Measurements from ENCODE around the gene TMEM128. TPM values are rescaled to one million over a fixed set of nuclear protein-coding genes. Genes with fewer than 3 reads are reported as not detected.

TMEM128 gene
- total and polyA plus RNA-seq, 2 of the 13 experiments (the other 11 are each of a cell fraction or from before 2014, with no cell fraction given), result 19.4 to 27.9 TPM

DNA sequence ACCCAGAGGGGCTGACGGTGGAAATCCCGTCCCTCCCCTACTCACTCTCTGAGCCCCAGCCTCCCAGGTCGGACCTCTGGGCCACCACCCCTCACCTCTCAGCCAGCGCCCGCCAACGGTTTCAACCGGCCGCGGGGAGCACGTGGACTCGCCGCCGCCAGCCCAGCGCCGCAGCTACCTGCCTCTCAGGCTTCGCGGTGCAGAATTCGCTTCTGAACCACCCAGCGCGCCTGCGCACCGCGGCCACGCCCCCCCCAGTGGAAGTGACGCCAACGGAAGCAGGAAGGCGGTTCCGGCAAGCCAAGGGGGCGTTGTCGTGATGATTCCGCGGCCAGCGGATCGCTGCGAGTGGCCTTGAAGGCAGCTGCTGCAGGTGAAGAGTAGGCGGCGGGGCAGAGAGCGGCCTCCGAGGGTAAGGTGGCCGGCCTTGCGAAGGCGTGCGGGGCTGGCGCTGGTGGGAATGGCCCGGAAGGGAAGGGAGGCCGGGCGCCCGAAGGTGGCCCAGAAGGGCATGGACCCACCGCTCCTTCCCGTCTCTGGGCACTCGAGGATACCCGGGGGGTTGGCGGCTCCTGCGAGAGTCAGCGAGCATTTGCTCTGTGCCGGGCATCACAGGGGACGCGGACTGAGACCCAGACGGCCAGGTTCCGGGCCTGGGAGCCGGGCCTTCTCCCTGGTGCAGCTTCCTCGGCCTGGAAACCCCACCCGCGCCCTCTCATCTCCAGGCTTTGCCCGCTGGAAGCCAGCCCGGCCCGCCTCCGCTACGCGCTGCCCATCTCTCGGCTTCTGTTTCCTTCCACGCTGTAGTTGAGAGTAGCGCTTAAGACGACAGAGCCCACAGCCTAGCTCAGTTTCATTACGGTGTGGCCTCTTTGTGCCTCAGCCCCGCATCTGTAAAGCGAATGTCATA is 42.2 kb upstream of the TMEM128 start, which contains the start of the genes LYAR and ZBTB49 (continued):
- TF ChIP-seq, protein P1, sequence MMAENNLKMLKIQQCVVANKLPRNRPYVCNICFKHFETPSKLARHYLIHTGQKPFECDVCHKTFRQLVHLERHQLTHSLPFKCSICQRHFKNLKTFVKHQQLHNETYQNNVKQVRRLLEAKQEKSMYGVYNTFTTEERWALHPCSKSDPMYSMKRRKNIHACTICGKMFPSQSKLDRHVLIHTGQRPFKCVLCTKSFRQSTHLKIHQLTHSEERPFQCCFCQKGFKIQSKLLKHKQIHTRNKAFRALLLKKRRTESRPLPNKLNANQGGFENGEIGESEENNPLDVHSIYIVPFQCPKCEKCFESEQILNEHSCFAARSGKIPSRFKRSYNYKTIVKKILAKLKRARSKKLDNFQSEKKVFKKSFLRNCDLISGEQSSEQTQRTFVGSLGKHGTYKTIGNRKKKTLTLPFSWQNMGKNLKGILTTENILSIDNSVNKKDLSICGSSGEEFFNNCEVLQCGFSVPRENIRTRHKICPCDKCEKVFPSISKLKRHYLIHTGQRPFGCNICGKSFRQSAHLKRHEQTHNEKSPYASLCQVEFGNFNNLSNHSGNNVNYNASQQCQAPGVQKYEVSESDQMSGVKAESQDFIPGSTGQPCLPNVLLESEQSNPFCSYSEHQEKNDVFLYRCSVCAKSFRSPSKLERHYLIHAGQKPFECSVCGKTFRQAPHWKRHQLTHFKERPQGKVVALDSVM (CRISPR knock-in tag; IDR thresholded peaks at IDR 0.05), result no peak
- TF ChIP-seq ESRRA (CRISPR knock-in tag; IDR thresholded peaks at IDR 0.05; ENCODE audit: low read depth), result no peak
- TF ChIP-seq MED8 (CRISPR knock-in tag; IDR thresholded peaks at IDR 0.05; ENCODE audit: insufficient replicate concordance), result peak; percentile 52
- TF ChIP-seq PAF1 (CRISPR knock-in tag; IDR thresholded peaks at IDR 0.05), result no peak
- TF ChIP-seq ZNF18 (CRISPR knock-in tag; IDR thresholded peaks at IDR 0.05; ENCODE audit: insufficient replicate concordance), result no peak
- TF ChIP-seq ZNF251 (CRISPR knock-in tag; IDR thresholded peaks at IDR 0.05), result no peak
- TF ChIP-seq ZNF773 (CRISPR knock-in tag; IDR thresholded peaks at IDR 0.05; ENCODE audit: borderline replicate concordance), result 0 out of 2 replicates have a peak, but pooled peaks have one; percentile 17
- peak; percentile 80 for TF ChIP-seq SALL1 (CRISPR knock-in tag; IDR thresholded peaks at IDR 0.05)
- TF ChIP-seq ZIK1 (CRISPR knock-in tag; IDR thresholded peaks at IDR 0.05; ENCODE audit: borderline replicate concordance, low read depth), result peak; percentile 70; the same call in 1 of the 2 replicates
- TF ChIP-seq ZNF326 (CRISPR knock-in tag; IDR thresholded peaks at IDR 0.05; ENCODE audit: borderline replicate concordance), result no peak
- TF ChIP-seq ADNP (CRISPR knock-in tag; IDR thresholded peaks at IDR 0.05), result no peak
- TF ChIP-seq, protein P2, sequence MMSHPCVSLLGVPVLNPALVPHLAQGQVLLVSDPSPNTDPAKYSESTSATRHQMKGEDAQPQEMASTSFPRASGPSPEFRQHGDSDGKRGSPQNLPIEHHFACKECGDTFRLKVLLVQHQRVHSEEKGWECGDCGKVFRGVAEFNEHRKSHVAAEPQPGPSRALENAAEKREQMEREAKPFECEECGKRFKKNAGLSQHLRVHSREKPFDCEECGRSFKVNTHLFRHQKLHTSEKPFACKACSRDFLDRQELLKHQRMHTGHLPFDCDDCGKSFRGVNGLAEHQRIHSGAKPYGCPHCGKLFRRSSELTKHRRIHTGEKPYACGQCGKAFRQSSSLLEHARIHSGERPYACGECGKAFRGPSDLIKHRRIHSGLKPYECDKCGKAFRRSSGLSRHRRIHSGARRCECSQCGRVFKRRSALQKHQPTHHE (CRISPR knock-in tag; IDR thresholded peaks at IDR 0.05; ENCODE audit: borderline replicate concordance), result peak; percentile 48; the same call in 1 of the 2 replicates
- TF ChIP-seq NFE2L1 (CRISPR knock-in tag; IDR thresholded peaks at IDR 0.05; ENCODE audit: borderline replicate concordance), result no peak
- TF ChIP-seq HNRNPLL (IDR thresholded peaks at IDR 0.05; ENCODE audit: low read depth, low read length, poor library complexity, severe bottlenecking), result peak; percentile 86
- peak; percentile 83; the same call in 1 of the 2 replicates for TF ChIP-seq REPIN1 (CRISPR knock-in tag; IDR thresholded peaks at IDR 0.05; ENCODE audit: borderline replicate concordance, low read depth)
- TF ChIP-seq ZNF512B (CRISPR knock-in tag; IDR thresholded peaks at IDR 0.05; ENCODE audit: borderline replicate concordance), result no peak
- no peak for TF ChIP-seq YY1 (IDR thresholded peaks at IDR 0.05; ENCODE audit: insufficient read depth, insufficient replicate concordance, low read depth, low read length)
- no peak for TF ChIP-seq ZNF713 (CRISPR knock-in tag; IDR thresholded peaks at IDR 0.05)

All from HepG2 (cell line).